GM12891 (cell line): ENCODE measurements around the gene CHML.

ENCODE experiments used
- POLR2A ChIP-seq: IDR thresholded peaks from 2 replicates; pipeline ENCODE4 v1.6.1; 2011; ENCODE audit warnings: low read depth, low read length, control low read depth
- POLR2AphosphoS5 ChIP-seq: IDR thresholded peaks from 2 replicates; pipeline ENCODE4 v1.6.1; 2011; ENCODE audit warnings: low read depth, low read length, control low read depth
- SPI1 ChIP-seq: IDR thresholded peaks from 2 replicates; pipeline ENCODE4 v1.6.1; 2011; ENCODE audit warnings: low read depth, low read length, control low read depth
- TAF1 ChIP-seq: IDR thresholded peaks from 2 replicates; pipeline ENCODE4 v1.6.1; 2011; ENCODE audit warnings: low read depth, low read length, control low read depth

- no peak for TF ChIP-seq POLR2A
- no peak for TF ChIP-seq POLR2AphosphoS5
- no peak for TF ChIP-seq SPI1
- no peak for TF ChIP-seq TAF1
These were observed 36.4 kb downstream of the CHML start for GRCh38 chr1:241603731-241604245.
